ENCODE results near the gene UGT1A10.
"Not testable (repeated sequence)": the region's sequence is repeated elsewhere in the genome, so short reads cannot be mapped to it uniquely, and the experiment has no call there.

The UGT1A10 gene

DNA sequence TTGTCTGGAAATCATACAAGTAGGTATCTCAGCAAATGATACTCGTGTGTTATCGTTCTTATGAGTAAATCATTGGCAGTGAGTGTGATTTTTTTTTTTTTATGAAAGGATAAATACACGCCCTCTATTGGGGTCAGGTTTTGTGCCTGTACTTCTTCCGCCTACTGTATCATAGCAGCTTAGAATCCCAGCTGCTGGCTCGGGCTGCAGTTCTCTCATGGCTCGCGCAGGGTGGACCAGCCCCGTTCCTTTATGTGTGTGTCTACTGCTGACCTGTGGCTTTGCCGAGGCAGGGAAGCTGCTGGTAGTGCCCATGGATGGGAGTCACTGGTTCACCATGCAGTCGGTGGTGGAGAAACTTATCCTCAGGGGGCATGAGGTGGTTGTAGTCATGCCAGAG is at the start of gene UGT1A10:
Gene UGT1A10 (plus strand): TSS at position 143 of the 400 bp plus-strand sequence. CDS start 75 bp downstream, at position 218.
- DNase-seq = not testable (repeated sequence)

DNA sequence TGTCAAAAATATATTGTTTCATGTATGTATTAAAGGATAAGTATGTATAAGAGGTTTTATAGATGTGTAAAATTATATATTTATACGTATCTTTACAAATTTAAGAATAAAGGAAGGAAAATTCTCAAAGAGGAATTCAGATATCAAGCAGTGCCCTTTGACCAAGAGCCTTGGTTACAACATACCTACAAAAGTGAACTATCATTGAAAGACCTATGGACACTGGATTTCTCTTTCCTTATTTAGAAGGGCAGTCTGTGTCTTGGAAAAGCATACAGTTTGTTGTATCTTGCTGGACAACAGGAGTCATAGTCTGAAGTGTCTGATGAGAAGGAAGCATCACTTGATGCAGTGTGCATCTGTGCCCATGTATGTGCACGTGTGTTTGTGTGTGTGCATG is 47.8 kb upstream of the UGT1A10 start:
- no peak for DNase-seq

DNA sequence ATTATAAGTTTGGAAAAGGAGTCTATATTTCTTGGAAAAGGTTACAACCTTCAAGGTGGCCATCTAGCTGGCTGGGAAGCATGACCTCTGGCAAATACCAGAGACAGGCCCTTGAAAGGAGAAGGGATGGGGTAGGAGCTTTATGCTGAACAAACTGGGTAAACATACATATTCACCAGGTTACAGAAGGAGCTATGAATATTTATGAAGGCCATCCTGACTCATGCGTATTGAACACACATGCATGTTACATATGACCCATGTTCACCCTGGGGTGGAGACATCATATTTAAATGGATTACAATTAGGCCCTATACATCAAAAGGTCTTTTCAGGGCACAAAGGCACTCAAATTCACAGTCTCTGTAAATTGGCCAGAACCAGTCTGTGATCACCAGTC is 43.5 kb upstream of the UGT1A10 start:
- DNase-seq = not testable (repeated sequence)

DNA sequence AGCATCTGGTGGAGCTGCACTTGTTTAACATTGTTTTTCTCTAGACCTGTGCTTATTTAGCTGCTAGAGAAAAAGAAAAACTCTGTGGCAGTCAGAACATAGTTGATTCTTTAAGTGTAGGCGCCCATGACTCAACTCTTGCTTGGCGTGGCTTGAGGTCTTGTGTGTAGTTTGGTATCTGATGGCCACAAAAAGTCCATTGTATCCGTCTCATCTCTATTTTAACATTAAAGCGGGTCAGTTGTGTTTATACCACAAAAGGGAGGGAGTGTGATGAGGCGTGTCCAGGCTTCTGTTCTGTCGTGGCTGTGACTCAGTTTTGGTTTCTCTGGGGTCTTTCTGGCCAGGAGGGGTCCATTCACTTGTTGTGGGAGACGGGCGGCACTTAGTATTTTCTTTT is 43.0 kb upstream of the UGT1A10 start:
- DNase-seq = no peak

DNA sequence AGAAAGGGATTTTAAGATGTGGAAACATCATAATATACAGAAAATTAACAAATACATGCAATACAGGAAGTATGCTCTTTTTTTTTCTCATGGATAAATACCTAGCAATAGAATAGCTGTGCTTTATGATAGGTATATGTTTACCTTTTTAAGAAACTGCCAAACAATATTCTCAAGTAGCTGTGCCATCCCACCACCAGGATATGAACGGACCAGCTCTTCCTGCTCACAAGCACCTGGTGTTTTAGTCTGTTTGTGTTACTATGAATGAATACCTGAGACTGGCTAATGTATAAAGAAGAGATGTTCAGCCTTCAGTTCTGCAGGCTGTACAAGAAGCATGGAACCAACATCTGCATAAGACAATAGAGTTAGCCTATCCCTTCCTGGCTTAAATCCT is 38.7 kb upstream of the UGT1A10 start:
- DNase-seq = no peak

DNA sequence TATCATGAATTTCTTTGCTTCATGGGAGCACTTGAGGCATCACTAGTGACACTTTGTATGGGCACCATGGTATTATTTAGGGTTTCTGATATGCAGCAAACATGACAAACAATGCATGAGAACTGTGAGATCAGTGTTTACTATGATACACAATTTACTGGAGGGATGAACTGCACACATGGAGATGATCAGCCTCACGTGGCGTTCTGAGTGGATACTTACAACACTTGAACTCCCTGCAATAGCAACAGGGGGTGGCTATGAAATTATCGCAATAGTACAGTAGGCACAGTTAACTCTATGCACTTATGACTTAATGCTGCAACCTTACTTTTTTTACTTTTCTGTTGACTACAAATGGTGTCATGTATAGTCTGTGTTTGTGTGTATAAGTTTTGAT is 37.3 kb upstream of the UGT1A10 start:
- DNase-seq = no peak

DNA sequence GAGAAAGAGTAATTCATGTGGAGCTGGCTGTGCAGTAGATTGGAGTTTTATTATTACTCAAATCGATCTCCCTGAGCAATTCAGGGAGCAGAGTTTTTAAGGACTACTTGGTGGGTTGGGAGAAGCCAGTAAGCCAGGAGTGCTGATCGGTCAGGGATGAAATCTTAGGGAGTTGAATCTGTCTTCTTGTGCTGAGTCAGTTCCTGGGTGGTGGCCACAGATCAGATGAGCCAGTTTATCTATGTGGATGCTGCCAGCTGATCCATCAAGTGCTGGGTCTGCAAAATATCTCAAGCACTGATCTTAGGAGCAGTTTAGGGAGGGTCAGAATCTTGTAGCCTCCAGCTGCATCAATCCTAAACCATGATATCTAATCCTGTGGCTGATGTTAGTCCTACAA is 35.9 kb upstream of the UGT1A10 start:
- DNase-seq = no peak

DNA sequence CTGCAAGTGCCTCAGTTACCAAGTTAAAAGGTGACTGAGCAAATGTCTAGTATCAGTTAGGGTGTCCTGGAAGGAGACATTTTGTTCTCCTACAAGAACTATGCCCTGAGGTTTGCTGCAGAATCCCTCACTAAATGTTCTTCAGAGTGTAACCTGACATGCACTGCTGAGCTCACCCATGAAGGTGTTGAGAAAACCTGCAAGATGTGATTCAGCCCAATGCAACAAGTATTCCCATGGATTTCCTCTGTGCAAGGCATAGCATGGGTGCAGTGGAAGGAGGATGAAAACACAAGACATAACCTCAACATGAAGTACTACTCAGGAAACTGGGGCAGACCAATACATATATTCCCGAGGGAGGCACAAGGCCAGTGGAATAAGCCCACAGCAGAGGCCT is 34.2 kb upstream of the UGT1A10 start:
- DNase-seq = no peak

DNA sequence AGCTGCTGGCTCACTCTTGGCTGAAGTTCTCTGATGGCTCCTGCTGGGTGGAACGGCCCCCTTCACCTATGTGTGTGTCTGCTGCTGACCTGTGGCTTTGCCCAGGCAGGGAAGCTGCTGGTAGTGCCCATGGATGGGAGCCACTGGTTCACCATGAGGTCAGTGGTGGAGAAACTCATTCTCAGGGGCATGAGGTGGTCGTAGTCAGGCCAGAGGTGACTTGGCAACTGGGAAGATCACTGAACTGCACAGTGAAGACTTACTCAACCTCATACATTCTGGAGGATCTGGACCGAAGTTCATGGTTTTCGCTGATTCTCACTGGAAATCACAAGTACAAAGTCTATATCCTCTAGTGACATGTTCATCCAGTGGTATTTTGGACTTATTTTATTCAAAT is 32.7 kb upstream of the UGT1A10 start:
- no peak for DNase-seq

DNA sequence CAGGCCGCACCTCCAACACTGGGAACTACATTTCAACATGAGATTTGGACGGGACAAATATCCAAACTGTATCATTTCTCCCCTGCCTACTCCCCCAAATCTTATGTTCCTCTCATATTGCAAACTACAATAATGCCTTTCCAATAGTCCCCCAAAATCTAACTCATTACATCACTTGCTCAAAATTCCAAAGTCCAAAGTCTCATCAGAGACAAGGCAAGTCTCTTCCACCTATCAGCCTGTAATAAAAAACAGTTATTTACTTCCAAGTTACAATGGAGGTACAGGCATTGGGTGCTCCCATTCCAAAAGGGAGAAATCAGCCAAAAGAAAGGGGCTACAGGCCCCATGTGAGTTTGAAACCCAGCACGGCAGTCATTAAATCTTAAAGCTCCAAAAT is 31.4 kb upstream of the UGT1A10 start:
- no peak for DNase-seq

DNA sequence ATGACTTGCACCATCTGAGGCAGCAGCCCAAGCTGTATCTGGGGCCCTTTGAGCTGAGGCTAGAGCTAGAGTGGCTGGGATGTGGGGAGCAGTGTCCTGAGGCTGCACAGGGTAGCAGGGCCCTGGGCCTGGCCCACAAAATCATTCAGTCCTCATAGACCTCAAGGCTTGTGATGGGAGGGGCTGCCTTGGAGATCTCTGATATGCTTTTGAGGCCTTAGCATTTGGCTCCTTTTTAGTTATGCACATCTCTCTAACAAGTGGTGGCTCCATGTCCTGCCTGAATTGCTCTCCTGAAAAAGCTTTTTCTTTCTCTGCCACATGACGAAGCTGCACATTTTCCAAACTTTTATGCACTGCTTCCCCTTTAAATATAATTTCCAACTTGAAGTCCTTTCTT is 30.6 kb upstream of the UGT1A10 start:
- no peak for DNase-seq

DNA sequence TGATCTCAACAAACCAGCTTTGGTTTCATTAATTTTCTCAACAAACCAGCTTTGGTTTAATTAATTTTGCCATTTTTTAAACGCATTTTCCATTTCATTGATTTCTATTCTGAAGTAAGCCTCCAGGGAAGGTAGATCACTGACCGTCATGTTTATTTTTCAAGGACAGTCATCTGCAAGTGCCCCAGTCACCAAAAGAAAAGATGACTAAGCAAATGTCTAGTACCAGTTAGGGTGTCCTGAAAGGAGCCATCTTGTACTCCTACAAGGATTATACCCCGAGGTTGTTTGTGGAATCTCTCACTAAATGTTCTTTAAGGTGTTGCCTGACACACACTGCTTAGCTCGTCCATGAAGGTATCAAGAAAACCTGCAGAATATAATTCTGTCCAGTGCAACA is 25.0 kb upstream of the UGT1A10 start:
- DNase-seq = no peak

DNA sequence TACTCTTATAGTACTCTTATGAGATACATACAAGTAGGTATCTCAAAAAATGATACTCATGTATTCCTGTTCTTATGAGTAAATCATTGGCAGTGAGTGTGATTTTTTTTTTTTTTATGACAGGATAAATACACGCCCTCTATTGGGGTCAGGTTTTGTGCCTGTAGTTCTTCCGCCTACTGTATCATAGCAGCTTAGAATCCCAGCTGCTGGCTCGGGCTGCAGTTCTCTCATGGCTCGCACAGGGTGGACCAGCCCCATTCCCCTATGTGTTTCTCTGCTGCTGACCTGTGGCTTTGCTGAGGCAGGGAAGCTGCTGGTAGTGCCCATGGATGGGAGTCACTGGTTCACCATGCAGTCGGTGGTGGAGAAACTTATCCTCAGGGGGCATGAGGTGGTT is 18.8 kb upstream of the UGT1A10 start, which contains the start of gene UGT1A8:
Gene UGT1A8 (plus strand): TSS at position 158 of the 400 bp plus-strand sequence. CDS start 75 bp downstream, at position 233.
- not testable (repeated sequence) for DNase-seq

DNA sequence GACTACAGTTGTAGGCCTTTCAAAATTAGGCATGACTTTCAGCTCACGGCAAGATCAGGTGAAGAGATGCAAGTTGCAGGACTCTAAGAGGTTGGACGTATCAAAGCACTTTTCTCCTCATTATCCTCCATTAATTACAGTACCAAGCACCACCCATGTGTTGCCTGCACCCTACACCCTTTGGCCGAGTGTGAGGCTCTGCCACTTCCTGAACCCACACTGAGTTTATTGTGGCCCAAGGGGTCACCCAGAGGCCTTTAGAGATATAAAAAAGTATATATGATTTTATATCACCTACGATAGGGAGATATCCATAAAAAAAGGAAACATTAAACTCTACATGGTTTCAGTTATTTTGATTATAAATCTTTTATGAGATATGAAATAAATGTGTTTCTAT is 16.0 kb upstream of the UGT1A10 start:
- no peak for DNase-seq

DNA sequence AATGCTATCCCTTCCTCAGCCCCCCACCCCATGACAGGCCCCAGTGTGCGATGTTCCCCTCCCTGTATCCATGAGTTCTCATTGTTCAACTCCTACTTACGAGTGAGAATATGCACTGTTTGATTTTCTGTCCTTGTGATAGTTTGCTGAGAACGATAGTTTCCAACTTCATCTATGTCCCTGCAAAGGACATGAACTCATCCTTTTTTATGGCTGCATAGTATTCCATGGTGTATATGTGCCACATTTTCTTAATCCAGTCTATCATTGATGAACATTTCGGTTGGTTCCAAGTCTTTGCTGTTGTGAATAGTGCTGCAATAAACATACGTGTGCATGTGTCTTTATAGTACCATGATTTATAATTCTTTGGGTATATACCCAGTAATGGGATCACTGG is 14.4 kb upstream of the UGT1A10 start:
- not testable (repeated sequence) for DNase-seq

DNA sequence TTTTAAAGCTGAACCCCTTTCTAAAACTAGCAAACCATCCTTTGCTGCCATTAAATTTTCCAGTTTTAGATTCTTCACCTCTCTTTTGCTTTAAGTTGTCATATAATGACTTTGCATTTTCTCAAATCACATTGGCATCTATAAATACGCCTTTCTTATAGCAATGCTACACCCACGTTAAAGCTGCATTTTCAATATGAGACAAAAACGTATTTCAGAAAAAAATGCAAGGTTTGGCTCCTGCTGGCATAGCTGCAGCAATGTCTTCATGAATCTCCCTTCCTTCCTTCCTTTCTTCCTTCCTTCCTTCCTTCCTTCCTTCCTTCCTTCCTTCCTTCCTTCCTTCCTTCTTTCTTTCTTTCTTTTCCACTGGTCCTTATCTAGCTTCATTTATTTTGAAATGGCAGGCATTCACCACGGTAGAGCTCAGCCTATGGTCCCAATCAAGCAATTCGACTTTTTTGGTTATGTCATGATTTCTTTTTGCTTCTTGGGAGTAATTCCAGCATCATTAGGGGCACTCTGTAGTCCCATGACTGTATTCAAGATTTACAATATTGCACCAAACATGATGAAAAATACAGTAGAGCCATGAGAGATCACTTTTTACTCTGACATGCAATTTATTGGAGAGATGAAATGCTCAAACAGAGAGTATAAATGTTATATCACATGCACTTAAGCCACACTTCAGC is 8.8 kb upstream of the UGT1A10 start:
- DNase-seq = no peak

DNA sequence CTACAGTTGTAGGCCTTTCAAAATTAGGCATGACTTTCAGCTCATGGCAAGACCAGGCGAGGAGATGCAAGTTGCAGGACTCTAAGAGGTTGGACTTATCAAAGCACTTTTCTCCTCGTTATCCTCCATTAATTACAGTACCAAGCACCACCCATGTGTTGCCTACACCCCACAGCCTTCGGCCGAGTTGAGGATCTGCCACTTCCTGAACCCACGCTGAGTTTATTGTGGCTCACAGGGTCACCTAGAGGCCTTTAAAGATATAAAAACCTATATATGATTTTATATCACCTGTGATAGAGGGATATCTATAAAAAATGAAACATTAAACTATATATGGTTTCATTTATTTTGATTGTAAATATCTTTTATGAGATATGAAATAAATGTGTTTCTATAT is 2.6 kb downstream of the UGT1A10 start:
- DNase-seq = no peak

DNA sequence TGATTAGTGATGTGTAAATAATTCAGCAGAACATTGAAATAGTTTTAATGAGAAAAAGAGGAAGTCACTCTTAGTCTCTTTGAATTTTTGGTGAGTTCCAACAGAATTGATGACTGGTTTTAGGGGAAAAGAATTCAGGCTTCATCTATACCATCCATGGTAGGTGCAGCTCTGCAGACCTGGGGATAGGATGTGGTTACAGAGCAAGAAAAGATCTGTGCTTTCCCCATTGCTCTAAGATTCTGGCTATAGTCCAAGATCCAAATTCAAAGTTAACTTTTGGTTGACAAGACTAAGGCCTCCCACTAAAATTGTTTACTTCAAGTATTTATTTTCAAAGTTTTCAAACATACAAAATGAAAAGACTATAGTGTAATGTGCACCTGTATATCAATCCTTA is 3.6 kb downstream of the UGT1A10 start:
- DNase-seq = no peak

DNA sequence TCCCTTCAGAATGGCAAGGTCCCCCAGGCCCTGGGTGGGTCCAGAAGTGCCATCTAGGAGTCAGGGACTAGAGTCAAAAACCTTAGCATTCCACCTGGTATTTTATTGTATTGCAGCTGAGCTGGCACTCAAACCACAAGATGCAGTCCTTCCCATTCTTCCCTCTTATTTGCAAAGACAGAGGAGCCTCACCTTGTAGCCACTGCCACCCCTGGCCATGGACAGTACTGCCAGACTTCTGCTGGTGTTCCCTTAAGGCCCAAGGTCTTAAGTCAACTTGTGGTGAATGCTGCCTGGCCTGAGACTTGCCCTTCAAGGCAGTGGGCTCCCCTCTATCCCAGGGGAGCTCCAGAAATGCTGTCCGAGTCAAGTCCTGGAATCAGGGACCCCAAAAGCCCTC is 6.9 kb downstream of the UGT1A10 start:
- no peak for DNase-seq

DNA sequence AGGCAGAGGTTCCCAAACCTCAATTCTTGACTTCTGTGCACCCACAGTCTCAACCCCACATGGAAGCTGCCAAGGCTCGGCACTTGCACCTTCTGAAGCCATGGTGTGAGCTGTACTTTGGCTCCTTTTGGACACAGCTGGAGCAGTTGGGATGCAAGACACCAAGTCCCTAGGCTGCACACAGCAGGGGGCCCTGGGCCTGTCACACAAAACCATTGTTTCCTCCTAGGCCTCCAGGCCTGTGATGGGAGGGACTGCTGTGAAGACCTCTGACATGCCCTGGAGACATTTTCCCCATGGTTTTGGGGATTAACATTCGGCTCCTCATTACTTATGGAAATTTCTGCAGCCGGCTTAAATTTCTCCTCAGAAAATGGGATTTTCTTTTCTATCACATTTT is 9.8 kb downstream of the UGT1A10 start:
- DNase-seq = not testable (repeated sequence)

DNA sequence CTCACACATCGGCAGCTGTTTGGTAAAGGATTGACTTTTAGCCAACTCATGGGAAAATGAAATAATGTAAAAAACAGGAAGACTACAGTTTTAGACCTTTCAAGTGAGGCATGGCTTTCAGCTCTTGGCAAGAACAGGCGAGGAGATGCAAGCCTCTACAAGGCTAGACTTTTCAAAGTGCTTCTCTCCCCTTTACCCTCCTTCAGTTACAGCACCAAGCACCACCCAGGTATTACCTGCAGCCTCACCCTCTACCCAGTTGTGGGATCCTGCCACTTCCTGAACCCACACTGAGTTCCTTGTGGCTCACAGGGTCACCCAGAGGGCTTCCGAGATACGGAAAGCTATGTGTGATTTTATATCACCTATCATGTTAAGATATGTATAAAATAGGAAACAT is 14.7 kb downstream of the UGT1A10 start:
- DNase-seq = no peak

DNA sequence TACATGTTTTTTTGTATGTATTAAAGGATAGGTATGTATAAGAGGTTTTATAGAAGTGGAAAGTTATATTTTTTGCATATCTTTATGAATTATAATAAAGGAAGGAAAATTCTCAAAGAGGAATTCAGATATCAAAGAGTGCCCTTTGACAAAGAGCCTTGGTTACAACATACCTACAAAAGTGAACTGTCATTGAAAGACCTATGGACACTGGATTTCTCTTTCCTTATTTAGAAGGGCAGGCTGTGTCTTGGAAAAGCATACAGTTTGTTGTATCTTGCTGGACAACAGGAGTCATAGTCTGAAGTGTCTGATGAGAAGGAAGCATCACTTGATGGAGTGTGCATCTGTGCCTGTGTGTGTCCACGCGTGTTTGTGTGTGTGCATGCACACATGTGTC is 15.2 kb downstream of the UGT1A10 start:
- DNase-seq = no peak

DNA sequence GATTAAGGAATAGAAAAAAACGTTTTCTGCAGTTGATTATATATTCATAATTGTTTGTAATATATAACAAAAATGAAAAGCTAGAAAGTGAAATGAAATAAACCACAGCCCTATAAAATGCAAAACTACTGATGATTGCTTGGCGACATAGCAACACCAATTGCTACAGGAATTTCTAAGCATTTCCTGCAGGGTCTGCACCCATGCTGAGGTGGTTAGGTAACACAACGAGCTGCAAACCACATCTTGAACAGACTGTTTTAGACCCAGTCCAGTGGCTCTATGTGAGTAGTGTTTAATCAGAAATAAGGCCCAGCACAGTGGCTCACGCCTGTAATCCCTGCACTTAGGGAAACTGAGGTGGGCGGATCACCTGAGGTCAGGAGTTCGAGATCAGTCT is 18.3 kb downstream of the UGT1A10 start:
- DNase-seq = no peak

DNA sequence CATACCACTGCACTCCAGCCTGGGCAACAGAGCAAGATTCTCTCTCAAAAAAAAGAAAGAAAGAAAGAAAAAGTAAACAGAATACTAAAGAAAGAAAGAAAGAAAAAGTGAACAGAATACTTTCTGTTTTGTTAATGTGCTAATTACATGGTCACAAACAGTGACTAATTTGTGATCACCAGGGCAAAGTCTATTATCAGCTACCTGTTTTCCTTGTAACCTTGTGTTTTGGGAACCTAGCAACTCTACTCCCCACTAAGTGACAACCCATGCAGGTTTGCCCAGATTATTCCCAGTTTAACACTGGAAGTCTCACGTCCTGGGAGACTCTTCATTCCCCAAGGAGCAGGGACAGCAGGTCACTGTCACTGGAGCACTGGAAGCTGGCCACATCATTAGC is 18.8 kb downstream of the UGT1A10 start:
- DNase-seq = no peak
